Keratinocyte (primary cell): ENCODE measurements around the gene AKNA.

Experiments
- EZH2 ChIP-seq: IDR thresholded peaks from one replicate; pipeline ENCODE4 v1.6.1; 2012; ENCODE audit warnings: inconsistent platforms, mild to moderate bottlenecking, low read length, moderate library complexity
- TF ChIP-seq, protein P1 (sequence below), 3 experiments: IDR thresholded peaks in 1 of 3; conservative IDR thresholded peaks in 1 of 3; optimal IDR thresholded peaks in 1 of 3; 2 replicates in 2 of 3; 3 replicates in 1 of 3; pipeline versions ENCODE3 to v1.5.1; 2011; ENCODE audit warnings: low read length in 3 of 3, mild to moderate bottlenecking in 3 of 3, moderate library complexity in 2 of 3, control low read depth in 1 of 3, inconsistent platforms in 1 of 3; ENCODE audit not compliant: insufficient read depth in 2 of 3; ENCODE audit errors: extremely low read depth in 1 of 3

DNA sequence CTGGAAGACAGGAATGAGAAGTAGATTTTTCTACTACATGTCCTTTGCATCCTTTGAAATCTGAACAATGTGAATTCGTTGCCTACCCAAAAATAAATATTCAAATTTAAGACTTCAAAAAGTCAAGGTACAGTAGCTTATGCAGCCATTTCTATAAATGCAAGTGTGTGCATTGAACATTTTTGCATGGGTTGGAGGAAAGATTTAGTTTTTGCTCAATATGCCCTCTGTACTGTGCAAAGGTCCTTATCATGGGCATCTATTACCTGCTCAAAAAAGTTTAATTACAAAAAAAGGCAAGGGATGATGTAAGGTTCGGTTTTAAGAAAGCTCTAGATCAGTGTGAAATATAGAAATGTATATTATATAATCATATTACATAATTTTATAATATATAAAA lies 22.6 kb downstream of the AKNA start:
- TF ChIP-seq, protein P1, sequence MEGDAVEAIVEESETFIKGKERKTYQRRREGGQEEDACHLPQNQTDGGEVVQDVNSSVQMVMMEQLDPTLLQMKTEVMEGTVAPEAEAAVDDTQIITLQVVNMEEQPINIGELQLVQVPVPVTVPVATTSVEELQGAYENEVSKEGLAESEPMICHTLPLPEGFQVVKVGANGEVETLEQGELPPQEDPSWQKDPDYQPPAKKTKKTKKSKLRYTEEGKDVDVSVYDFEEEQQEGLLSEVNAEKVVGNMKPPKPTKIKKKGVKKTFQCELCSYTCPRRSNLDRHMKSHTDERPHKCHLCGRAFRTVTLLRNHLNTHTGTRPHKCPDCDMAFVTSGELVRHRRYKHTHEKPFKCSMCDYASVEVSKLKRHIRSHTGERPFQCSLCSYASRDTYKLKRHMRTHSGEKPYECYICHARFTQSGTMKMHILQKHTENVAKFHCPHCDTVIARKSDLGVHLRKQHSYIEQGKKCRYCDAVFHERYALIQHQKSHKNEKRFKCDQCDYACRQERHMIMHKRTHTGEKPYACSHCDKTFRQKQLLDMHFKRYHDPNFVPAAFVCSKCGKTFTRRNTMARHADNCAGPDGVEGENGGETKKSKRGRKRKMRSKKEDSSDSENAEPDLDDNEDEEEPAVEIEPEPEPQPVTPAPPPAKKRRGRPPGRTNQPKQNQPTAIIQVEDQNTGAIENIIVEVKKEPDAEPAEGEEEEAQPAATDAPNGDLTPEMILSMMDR (optimal IDR thresholded peaks at IDR 0.05 in 1 of 3, IDR thresholded peaks at IDR 0.05 in 1 of 3, conservative IDR thresholded peaks at IDR 0.05 in 1 of 3; ENCODE audit: extremely low read depth in 1 of 3, insufficient read depth in 2 of 3, low read length in 3 of 3): no peak
- TF ChIP-seq EZH2: no peak
